Cerebellar cortex (tissue), 1 donor: Measurements from ENCODE around the gene AKAP10.
A peak's percentile ranks its signal among the peaks of the same experiment; 100 is the strongest.
"Not testable (repeated sequence)": the region's sequence is repeated elsewhere in the genome, so short reads cannot be mapped to it uniquely, and the experiment has no call there.

Experiments used
- DNase-seq: peaks from one replicate; pipeline ENCODE4 v3.0.0-alpha.2; 2015; ENCODE audit warnings: low spot score

AKAP10 gene

DNA sequence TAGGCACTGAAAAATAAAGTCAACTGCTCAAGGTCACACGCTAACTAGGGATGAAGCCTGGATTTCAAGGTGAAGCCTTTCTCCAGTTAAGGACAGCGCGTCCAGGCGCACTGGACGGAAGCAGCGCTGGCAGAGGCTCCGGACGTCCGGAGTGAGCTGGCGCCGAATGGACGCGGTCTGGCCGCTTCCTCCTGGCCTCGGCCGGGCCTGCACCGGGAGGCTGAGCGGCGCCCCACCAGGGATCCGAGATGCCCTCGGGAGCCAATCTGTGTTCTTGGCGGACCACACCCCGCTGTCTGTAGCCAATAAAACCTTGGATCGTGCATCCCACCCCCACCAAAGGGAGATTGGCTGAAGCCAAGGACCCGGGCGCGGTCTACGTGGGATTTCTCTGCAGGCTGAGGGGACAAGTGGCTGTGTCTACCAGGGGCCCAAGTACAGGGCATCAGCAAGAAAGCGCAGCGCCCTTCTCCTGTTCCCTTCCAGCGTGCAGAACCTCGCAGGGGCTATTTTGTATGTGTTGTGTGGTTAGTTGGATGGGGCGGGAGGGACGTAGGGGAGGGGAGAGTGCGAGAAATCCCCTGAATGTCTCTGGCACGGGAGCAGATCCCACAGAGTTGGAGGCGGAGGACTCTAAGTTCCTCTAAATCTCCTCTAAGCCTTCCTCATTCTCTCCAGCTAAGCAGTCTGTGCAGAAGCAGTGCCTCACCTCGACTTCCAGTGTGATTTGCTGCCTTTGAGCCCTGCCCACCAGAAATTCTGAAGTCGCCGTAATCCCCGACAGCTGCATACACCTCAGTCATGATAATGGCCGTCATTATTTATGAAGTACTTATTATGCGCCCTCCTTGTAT, 2.5 kb upstream of the AKAP10 start:
- DNase-seq: no peak

DNA sequence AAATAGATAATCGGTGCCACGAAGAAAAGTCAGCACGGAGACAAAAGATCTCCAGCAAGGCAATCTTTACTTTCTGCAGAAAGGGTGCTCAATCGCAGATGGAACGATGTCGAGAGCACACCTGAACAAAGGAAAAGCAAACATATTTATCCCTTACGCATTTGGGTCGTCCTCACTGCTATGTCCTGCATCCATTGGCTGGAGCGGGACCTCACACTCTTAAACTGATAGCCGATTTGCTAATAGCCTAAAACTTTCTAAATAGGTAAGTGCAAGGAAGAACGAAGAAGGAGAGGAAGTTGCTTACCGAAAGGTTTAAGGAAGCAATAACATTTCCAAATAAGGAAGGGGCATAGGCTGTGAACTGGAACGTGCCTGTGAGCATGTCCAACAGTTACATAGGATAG, 1.2 kb upstream of the AKAP10 start:
- DNase-seq: no peak

DNA sequence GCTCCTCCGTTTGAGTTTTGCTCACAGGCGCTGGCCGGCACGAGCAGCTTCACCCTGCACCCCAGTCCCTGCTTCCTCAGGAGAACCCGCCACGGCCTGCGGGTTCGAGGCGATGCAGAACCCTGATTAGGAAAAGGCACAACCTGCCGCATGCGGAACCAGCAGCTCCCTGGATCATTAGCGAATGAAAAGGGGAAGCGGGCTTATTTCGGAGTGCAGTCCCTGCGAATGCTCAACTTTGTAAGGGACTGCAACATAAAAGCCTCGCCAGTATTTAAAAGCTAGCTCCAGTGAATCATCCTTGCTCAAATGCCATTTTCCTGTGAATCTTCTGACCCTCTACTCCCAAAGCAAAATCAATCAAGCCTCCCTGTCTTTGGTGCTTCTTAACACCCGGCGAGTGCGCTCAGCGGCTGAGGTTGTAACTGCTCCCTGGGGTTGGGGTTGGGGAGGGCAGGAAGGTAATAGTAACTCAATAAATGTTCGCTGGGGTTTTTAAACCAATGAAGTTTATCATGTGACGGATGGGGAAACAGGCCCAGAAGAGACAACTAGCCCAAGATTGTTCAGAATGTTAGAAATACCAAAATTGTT, 678 bp upstream of the AKAP10 start:
- DNase-seq: peak; percentile 47

DNA sequence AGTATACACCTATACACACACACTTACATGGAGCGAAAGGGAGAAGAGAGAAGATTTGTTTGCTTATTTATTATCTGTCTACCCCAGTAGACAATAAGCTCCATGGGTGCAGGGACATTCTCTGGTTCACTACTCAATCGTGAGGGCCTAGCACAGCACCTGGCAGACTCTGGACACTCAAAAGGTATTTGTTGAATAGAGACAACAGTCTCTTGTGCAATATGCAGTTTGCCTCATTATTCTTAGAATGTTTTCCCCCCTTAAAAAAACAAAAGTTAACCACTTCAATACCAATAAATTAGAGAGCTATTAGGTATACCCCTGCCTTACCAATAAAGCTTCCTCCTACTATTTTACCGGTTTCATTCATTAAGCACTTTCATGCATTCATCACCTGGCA, 2.0 kb downstream of the AKAP10 start:
- DNase-seq: no peak

DNA sequence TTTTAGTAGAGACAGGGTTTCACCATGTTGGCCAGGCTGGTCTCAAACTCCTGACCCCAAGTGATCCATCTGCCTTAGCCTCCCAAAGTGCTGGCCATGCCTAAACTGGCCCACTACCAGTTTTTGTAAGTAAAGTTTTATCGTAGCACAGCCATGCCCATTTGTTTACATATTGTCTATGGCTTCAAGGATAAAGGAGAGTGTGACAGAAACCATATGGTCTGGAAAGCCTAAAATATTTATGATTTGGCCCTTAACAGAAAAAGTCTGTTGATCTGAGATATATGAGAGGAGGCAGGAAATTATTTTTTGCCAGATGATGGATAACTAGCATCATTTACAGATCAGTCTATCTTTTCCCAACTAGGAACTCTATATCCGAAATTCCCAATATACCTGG, 4.5 kb downstream of the AKAP10 start:
- no peak for DNase-seq

DNA sequence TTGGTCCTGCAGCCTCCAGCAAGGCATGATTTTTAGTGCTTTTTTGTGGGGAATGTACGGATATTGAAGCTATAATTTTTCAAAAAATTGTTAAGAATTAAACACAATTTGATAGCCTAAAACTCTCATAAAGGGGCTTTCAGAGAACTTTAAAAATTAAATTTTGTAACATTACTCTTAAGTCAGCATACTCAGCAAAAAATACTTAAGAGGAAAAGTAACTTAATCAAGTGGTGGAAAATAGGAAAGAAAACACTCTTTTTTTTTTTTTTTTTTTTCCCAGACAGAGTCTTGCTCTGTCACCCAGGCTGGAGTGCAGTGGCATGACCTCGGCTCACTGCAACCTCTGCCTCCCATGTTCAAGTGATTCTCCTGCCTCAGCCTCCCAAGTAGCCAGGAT, 14.7 kb downstream of the AKAP10 start:
- DNase-seq: not testable (repeated sequence)

DNA sequence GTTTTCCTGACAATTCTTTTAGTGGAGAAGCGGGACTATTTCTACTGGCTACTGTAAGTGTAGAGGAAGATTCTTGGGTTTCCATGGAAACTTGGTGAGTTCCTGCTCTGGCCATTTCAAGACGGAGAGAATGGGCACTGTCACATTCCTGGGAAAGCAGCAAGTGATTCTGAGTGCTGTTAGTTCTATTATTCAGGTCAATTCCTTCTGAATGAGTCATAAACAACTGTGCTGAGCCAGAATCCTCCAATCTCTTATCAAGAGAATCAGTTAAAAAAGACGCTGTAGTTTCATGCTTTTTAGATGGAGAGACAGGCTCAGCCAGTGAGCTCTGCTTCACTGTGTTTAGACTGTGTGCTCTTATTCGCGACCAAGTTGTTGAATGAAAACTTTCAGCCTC, 19.6 kb downstream of the AKAP10 start:
- no peak for DNase-seq

DNA sequence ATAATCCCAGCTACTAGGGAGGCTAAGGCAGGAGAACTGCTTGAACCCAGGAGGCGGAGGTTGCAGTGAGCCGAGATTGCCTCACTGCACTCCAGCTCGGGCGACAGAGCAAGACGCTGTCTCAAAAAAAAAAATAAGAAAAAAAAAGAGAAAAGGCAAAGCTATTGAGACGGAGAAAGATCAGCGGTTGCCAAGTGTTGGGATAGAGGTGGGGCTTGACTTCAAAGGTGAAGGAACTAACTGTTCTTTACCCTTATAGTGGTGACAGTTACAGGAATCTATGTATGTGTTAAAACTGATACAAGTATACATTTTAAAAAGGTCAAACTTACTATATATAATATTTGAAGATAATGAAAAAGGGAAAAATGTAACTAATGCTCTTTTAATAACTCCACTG, 22.5 kb downstream of the AKAP10 start:
- DNase-seq: no peak

DNA sequence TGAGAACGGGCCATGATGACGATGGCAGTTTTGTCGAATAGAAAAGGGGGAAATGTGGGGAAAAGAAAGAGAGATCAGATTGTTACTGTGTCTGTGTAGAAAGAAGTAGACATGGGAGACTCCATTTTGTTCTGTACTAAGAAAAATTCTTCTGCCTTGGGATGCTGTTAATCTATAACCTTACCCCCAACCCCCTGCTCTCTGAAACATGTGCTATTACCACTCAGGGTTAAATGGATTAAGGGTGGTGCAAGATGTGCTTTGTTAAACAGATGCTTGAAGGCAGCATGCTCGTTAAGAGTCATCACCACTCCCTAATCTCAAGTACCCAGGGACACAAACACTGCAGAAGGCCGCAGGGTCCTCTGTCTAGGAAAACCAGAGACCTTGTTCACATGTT, 26.2 kb downstream of the AKAP10 start:
- not testable (repeated sequence) for DNase-seq

DNA sequence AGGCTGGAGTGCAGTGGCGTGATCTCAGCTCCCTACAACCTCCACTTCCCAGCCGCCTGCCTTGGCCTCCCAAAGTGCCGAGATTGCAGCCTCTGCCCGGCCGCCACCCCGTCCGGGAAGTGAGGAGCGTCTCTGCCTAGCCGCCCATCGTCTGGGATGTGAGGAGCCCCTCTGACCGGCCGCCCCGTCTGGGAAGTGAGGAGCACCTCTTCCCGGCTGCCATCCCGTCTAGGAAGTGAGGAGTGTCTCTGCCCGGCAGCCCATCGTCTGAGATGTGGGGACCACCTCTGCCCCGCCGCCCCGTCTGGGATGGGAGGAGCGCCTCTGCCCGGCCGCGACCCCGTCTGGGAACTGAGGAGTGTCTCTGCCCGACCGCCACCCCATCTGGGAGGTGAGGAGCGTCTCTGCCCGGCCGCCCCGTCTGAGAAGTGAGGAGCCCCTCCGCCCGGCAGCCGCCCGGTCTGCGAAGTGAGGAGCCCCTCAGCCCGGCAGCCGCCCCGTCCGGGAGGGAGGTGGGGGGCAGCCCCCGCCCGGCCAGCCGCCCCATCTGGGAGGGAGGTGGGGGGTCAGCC, 26.9 kb downstream of the AKAP10 start:
- not testable (repeated sequence) for DNase-seq

DNA sequence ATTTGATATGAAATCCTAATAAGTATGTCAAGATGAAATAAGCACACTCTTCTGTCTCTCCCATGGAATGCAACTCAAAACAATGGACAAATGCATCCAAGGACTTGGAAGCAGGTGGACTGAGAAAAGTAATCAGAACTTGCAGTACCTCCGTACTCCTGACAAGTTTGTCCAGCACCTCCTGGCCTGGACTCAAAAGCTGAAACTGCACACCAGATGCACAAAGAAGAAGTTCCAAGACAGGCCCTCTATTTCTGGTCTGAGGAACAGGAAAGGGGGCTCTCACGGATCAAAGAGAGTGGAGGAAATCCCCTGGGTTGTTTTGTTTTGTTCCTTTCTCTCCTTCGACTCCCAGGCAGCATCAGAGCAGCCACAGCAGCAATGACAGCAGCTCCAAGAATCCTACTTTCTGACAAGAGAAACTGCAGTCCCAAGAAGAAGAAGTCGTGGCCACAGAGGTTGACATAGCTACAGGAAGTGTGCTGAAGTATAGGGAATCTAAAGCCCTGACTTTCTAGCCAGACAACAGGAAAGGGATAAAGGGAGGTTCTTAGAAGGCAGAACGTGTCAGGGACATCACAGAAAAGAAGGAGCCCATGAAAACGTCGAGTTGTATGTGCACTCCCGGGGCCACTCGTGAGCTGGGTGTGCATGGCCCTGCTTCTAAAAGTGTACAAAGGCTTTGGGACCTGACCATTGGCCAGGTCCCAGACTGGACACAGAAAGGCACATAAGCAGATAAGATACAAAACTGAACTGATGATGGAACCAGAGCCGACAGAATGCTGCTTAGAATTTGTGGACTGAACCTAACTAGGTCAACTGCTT, 29.3 kb downstream of the AKAP10 start:
- DNase-seq: no peak

DNA sequence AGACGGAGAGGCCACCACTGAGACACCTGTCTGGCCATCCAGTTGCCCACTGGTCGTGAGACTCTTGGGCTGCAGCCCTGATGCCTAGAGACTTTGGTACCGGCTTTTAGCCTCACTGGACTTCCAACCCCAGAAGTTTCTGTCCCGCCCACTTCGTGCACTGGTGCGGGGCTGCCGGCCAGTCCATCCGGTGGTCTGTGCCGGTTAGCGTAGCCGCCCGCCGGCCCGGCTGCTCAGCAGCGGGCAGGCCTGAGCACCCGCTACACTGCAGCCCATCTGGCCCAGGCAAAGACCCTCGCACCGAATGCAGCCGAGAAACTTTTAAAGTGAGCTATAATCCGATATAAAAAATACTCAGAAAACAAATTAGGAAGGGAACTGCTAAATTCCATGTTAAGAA, 30.7 kb downstream of the AKAP10 start:
- DNase-seq: no peak

DNA sequence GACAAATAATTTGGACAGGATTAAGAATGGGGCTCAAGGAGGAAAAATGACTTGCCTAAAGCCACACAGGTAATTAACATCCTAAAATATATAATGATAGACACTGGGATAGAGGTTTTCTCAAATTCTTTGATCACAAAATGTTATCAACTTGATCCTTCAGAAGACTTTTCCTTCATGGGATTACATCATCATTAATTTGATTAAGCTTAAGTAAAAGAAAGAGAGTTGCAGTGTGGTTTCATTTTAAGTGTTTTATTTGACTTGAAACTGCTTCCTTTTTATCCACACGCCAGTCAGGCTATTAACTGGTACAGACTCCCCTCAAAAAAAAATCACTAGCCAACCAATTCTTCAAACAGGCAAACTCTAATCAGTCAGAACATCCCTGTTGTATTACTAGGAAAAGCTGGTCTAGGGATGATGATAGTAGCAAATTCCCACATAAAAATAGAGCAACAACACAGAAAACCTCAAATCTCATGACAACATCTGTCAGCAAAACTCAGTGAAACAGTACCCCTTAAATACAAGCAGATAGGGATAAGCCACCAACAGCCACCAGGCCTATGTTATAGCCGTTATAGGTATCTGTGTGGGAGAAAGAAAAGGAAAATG, 32.5 kb downstream of the AKAP10 start:
- DNase-seq: no peak

DNA sequence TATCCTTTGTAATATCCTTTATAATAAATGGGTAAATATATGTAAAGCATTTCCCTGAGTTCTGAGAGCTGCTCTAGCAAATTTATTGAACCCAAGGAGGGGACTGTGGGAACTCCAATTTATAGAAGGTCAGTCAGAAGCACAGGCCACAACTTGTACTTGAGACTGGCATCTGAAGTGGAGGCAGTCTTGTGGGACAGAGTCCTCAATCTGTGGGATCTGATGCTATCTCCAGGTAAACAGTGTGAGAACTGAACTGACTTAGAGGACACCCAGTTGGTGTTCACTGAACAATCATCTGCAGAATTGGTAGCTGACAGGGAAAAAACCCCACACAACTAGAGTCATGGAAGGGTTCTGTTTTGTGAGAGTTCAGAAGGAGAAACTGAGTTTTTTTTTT, 34.0 kb downstream of the AKAP10 start:
- no peak for DNase-seq

DNA sequence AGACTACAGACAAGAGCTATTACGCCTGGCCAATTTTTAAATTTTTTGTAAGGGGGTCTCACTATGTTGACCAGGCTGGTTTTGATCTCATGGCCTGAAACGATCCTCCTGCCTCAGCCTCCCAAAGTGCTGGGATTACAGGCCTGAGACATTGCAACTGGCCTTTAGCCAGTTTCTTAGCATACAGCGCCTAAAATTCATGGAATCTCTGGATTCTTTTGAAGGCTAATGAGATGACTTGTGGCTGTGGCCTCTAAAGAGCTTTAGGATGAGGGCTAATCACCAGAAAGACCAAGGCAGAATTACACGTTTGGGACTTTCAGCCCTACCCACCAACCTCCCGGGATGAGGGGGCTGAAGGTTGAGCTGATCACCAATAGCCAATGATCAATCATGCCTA, 34.6 kb downstream of the AKAP10 start:
- DNase-seq: no peak

DNA sequence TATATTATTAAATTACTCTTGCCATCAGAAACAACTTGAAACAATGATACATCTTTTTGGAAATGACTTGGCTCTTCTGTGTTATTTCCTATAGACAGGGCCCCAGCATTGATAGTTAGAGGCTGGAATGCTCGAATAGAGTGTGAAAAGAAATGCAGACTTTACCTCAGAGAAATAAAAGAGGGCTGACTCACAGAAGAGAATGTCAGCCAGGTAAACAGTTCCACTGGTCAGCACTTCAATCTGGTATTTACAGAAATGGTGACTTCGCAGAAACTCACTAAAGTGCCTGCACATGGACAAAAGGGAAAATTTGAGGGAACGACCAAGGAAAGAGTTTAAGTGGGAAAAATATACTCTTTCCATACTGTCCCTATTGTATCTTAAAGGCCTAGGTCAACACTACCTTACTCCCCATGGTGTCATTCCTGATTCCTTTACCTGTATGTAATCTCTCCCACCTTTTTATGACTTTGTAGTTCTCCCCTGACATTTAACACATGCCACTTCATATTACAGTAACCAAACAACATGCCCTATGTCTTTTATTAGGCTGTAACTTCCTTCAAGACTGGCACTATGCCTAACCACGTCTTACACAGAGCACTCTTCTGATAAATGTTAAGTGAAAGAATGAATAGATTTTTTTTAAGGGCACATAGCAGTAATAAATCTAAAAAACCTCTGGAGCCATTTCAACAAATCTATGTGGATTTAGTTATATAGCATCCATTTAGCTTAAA, 36.7 kb downstream of the AKAP10 start:
- no peak for DNase-seq

DNA sequence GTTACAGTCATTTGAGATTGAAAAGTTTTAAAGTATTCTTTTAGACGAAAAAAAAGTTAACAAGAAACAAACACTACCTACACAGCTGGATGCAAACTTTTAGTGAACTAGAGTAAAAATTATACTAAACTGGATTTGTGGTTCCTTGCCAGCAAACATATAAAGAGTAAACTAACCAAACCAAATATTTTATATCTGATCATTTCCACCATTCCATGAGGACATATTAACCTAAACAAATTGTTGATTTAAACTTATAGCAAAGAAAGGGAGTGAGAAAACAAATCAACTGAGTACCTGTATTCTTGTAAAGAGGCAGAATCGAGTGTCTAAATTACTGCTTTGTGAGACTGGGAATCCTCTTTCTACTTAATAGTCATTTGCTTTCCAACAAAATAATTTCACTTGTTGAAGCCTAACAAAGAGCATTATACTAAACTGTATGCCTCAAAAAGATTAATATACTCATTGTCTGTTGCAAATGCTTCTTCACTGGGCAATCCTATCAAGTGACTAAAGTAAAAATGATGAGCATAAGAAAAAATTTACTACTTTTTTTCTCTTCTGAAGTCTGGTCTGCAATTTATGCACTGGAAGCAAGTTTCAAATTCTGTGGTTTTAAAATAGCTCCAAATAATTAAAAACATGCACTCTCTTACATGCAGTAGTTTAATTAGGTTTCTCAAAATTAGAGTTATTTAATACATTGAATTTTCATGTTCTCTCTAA, 37.5 kb downstream of the AKAP10 start:
- DNase-seq: no peak

DNA sequence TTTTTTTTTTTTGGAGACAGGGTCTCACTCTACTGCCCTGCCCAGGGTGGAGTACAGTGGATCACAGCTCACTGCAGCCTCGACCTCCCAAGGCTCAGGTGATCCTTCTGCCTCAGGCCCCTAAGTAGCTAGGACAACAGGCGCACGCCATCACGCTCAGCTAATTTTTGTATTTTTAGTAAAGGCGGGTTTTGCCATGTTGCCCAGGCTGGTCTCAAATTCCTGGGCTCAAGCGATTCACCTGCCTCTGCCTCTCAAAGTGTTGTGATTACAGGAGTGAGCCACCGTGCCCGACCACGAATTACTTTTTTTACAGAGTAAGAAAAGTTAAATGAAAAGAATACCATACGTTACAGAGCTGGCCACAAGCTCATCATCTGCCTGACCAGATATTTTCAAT, 38.9 kb downstream of the AKAP10 start:
- no peak for DNase-seq

DNA sequence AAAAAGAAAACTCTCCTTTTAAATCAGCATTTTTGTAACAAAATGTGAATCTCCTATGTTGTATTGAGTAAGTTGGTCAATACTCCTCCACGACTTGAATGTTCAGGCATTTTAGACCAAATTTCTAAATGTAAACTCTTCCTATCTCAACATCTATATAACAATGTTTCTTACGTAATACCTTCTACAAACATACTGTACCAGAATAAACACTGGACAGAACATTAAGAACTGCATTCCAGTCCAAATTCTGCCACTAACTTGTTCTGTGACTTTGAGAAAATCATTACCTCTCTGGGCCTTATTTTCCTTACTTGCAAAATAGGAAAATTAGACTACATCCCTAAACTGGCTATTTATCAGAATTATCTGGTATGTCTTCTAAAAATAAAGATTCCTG, 40.1 kb downstream of the AKAP10 start:
- DNase-seq: no peak

DNA sequence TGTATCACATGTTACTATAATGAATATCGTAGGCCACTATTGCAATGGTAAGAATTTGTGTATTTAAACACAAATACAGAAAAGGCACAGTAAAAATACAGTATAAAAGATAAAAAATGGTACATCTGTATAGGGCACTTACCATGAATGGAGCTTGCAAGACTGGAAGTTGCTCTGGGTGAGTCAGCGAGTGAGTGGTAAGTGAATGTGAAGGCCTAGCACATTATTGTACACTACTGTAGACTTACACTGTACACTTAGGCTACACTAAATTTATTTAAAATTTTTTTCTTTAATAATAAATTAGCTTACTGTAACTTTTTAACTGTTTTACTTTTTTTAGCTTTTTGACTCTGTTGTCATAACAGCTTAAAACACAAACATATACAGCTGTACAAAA, 42.5 kb downstream of the AKAP10 start:
- no peak for DNase-seq

DNA sequence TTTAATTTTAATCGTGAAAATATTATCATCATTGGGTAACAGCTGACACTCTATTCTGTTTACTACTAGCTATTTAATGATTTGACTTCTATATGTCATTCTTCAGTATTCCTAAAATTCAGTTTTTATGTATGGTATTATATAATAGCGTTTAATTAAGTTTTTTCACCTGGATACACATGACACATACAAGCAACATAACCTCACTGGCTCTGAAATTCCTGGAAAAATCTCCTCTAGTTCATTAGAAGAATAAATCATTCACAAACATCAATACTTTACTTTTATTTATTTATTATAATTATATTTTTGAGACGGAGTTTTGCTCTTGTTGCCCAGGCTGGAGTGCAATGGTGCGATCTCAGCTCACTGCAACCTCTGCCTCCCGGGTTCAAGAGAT, 44.0 kb downstream of the AKAP10 start:
- no peak for DNase-seq
